Right cardiac atrium (tissue), 5 donors: ENCODE measurements around the gene TRANK1. TPM values are rescaled to one million over a fixed set of nuclear protein-coding genes. Genes with fewer than 3 reads are reported as not detected.
"Not testable (repeated sequence)": the region's sequence is repeated elsewhere in the genome, so short reads cannot be mapped to it uniquely, and the experiment has no call there.

Experiments used
- ATAC-seq, 2 donors: fragments of 200-7000 bp; cut with Tn5 transposase; one replicate each; pipeline versions ENCODE4 v1.8.0 to v1.9.1; 2020; ENCODE audit warnings: moderate library complexity in 2 of 2, mild to moderate bottlenecking in 1 of 2
- DNase-seq, 3 donors: peaks; one replicate each; pipeline ENCODE4 v3.0.0-alpha.2; 2020
- H3K27ac ChIP-seq: one replicate; pipeline ENCODE4 v1.5.1; 2013; ENCODE audit warnings: mild to moderate bottlenecking, low read length, control low read depth, moderate library complexity
- H3K27me3 ChIP-seq: one replicate; pipeline ENCODE4 v1.6.1; 2013; ENCODE audit not compliant: control insufficient read depth, insufficient read depth
- H3K4me1 ChIP-seq: one replicate; pipeline ENCODE4 v1.6.1; 2013; ENCODE audit warnings: low read length; ENCODE audit not compliant: control insufficient read depth, insufficient read depth
- H3K4me3 ChIP-seq: one replicate; pipeline ENCODE4 v1.5.1; 2013; ENCODE audit warnings: low read length, control low read depth
- H3K9me3 ChIP-seq: one replicate; pipeline ENCODE4 v1.6.1; 2013; ENCODE audit warnings: low read length; ENCODE audit not compliant: control insufficient read depth
- WGBS: extraction: QIAGEN DNeasy Blood & Tissue Kit; methylation state at CpG from one replicate; pipeline ENCODE4 v1.1.7; 2013; 5-methylcytosine and 5-hydroxymethylcytosine counted together
- intact Hi-C, 4 donors: fragments of 100-400 bp; cut with DNase I; formaldehyde crosslinking; loops; one replicate each; pipeline versions ENCODE4 v1.11.0 to v1.14.0; 2022 to 2023
- polyA plus RNA-seq: library from polyadenylated mRNA; stranded (reverse); fragments of 200-250 nt; gene quantifications from one replicate; pipeline ENCODE4 v1.2.3, GENCODE V29; 2013
- total RNA-seq, 4 donors: library from RNA; stranded (reverse); fragmentation: NEBNext Ultra II Directional; extraction: Animal tissue kit (Norgen Biotek cat#: 25700); gene quantifications; one replicate each; pipeline ENCODE4 v1.2.1, GENCODE V29; 2021
- donor health status: healthy with polysubstance abuse.
- donor health status: DM: no; HTN: yes; CAD: no.
- donor health status: DM: no; HTN: no; CAD: no.
- donor health status: DM: no; HTN: yes; CAD: no; lungs with severe emphysema.
- donor health status: DM: yes; HTN: yes; CAD: no.

Gene TRANK1
- total and polyA plus RNA-seq, 5 donors = 4.6 to 13.2 (median 10.9) TPM

- DNase-seq = no peak
- no peak for ATAC-seq
- intact Hi-C loops = loop anchor here (5.0 to 10.0 kb wide), 6 partner anchors 49 to 224 kb away; no protein-coding TSS in a partner anchor
- Histone ChIP-seq H3K4me3 (no peak overlapping the region), H3K27ac (no peak overlapping the region), H3K4me1 (no peaks in the 10 kb centered on the region), H3K9me3 (no peaks in the 10 kb centered on the region), H3K27me3 (no peaks in the 10 kb centered on the region)
- 85% methylated on average over 3 of the region's 3 CpGs for WGBS
Measured at GRCh38 chr3:36956155-36956554, 11.3 kb upstream of the TRANK1 start.

- no peak for ATAC-seq
- Histone ChIP-seq H3K27me3 (no peaks in the 10 kb centered on the region), H3K4me1 (no peaks in the 10 kb centered on the region), H3K9me3 (no peaks in the 10 kb centered on the region), H3K27ac (no peak overlapping the region), H3K4me3 (no peak overlapping the region)
- DNase-seq = no peak
- intact Hi-C loops = loop anchor here (5.0 to 10.0 kb wide), 6 partner anchors 47 to 222 kb away; no protein-coding TSS in a partner anchor
Measured at GRCh38 chr3:36954452-36955134, 9.7 kb upstream of the TRANK1 start.

DNA sequence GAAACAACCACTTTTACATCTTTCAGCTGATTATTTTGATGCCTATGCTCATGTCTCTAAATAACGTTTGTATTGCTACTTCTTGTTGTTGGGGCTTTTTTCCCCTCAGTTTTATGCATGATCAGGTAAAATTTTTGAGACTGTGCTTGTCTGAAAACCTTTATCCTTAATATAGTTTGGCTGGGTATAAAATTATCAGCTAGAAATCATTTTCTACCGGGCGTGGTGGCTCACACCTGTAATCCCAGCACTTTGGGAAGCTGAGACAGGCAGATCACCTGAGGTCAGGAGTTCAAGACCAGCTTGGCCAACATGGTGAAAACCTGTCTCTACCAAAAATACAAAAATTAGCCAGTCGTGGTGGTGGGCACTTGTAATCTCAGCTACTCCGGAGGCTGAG lies 3.0 kb upstream of the TRANK1 start:
- H3K27me3 ChIP-seq, H3K27ac ChIP-seq, ATAC-seq, H3K4me1 ChIP-seq, H3K9me3 ChIP-seq, intact Hi-C loops, H3K4me3 ChIP-seq, DNase-seq: not testable (repeated sequence)
- WGBS = 86% methylated on average over 5 of the region's 5 CpGs

GRCh38 chr3:36945333-36945980 lies 603 bp upstream of the TRANK1 start:
- Histone ChIP-seq H3K4me1 (no peaks in the 10 kb centered on the region), H3K27me3 (no peaks in the 10 kb centered on the region), H3K4me3 (peak overlapping the region; percentile 80), H3K27ac (no peak overlapping the region), H3K9me3 (no peaks in the 10 kb centered on the region)
- no peak for DNase-seq
- WGBS = 79% methylated on average over 28 of the region's 28 CpGs
- intact Hi-C loops = no loop called here
- ATAC-seq = no peak

GRCh38 chr3:36944012-36944640 lies 728 bp downstream of the TRANK1 start:
- DNase-seq = peak; percentile 76 to 85 (median 84)
- under 1% methylated on average over 56 of the region's 56 CpGs for WGBS
- H3K9me3 ChIP-seq = no peaks in the 10 kb centered on the region
- H3K4me3 ChIP-seq = peak overlapping the region; percentile 80
- H3K4me1 ChIP-seq = no peaks in the 10 kb centered on the region
- ATAC-seq = peak; percentile 82 to 85
- peak overlapping the region; percentile 22 for H3K27ac ChIP-seq
- intact Hi-C loops = no loop called here
- H3K27me3 ChIP-seq = no peaks in the 10 kb centered on the region

- 17% methylated on average over 10 of the region's 10 CpGs for WGBS
- no peak for ATAC-seq
Measured at GRCh38 chr3:36943601-36944000, 1.3 kb downstream of the TRANK1 start.

DNA sequence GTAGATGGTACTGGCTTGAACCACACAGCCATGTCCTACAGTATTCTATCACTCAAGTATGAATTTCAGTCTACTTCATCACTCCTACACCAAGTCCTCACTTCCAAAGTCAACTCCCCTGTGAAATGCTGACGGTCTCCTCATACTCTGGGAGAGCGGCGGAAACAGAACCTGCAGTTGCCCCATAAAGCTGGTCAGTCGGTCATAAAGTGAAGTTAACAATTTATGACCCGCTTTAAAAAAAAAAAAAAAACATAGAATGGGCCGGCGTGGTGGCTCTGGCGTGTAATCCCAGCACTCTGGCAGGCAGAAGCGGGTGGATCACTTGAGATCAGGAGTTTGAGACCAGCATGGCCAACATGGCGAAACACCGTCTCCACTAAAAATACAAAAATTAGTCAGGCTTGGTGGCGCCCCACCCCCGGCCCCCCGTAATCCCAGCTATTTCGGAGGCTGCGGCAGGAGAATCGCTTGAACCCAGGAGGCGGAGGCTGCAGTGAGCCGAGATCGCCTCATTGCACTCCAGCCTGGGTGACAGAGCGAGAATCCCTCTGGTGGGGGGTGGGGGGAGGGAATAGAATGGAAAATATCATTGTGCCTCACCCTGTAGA lies 2.1 kb downstream of the TRANK1 start:
- H3K4me1 ChIP-seq = no peaks in the 10 kb centered on the region
- no peak for DNase-seq
- no peak overlapping the region for H3K27ac ChIP-seq
- no peaks in the 10 kb centered on the region for H3K9me3 ChIP-seq
- 97% methylated on average over 21 of the region's 21 CpGs for WGBS
- H3K4me3 ChIP-seq = no peak overlapping the region
- no peaks in the 10 kb centered on the region for H3K27me3 ChIP-seq
- intact Hi-C loops = no loop called here
- no peak for ATAC-seq

More at GRCh38 chr3:36943601-36944000, 1.3 kb downstream of the TRANK1 start:
- intact Hi-C loops = no loop called here
- no peak for DNase-seq
- peak overlapping the region; percentile 80 for H3K4me3 ChIP-seq
- H3K4me1 ChIP-seq = no peaks in the 10 kb centered on the region
- no peaks in the 10 kb centered on the region for H3K9me3 ChIP-seq
- H3K27ac ChIP-seq = no peak overlapping the region
- no peaks in the 10 kb centered on the region for H3K27me3 ChIP-seq

DNA sequence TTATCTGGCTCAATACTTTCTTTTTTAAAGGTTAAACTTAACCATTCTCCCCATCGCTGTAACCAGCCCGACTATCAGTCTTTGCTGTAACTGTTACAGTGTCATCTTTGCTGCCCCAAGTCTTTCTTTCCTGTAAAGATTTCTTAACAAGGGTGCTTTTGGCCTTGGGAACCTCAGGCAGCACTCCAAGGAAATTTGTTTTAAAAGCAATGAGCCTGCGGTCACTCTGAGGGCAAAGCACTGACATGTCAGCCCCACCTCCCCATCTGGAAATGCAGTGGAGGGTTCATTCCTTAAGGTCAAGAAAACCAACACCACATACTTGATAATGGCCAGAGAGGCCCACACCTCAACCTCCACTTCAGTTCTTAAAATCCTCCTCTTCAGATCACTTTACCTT lies 3.2 kb downstream of the TRANK1 start:
- DNase-seq (no peak), ATAC-seq (no peak)
- no peaks in the 10 kb centered on the region for H3K27me3 ChIP-seq
- no peak overlapping the region for H3K4me3 ChIP-seq
- intact Hi-C loops = no loop called here
- no peaks in the 10 kb centered on the region for H3K9me3 ChIP-seq
- no peaks in the 10 kb centered on the region for H3K4me1 ChIP-seq
- WGBS = 53% methylated on average over 3 of the region's 3 CpGs
- no peak overlapping the region for H3K27ac ChIP-seq

- no peak for ATAC-seq
- Histone ChIP-seq H3K27ac (no peak overlapping the region), H3K9me3 (no peaks in the 10 kb centered on the region), H3K27me3 (no peaks in the 10 kb centered on the region), H3K4me1 (no peaks in the 10 kb centered on the region), H3K4me3 (no peak overlapping the region)
- intact Hi-C loops = no loop called here
- no peak for DNase-seq
- WGBS = 79% methylated on average over 2 of the region's 2 CpGs
Measured at GRCh38 chr3:36941162-36941561, 3.7 kb downstream of the TRANK1 start.

DNA sequence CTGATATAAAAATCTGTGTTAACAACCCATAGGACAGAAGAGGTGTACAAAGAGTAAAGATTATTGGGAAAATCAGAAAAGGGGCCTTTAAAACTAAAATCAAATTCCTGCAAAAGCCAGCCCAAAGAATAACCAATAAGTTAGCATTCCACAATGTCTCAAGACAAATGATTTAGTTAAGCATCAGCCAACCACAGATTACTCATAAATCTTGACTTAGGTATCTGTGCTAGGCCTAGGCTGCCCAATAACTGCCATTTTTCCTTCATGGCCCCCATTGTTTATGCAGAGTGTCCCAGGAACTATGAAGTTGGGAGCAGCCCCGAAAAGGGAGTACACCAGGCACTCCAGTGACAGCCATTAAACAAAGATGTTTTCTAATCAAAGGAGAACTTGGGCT lies 7.4 kb downstream of the TRANK1 start:
- H3K27ac ChIP-seq = no peak overlapping the region
- WGBS = 93% methylated on average over 1 of the region's 1 CpG
- no peak for ATAC-seq
- intact Hi-C loops = no loop called here
- no peaks in the 10 kb centered on the region for H3K4me1 ChIP-seq
- no peaks in the 10 kb centered on the region for H3K27me3 ChIP-seq
- H3K9me3 ChIP-seq = no peaks in the 10 kb centered on the region
- DNase-seq = no peak
- H3K4me3 ChIP-seq = no peak overlapping the region
